H1 (cell line): ENCODE results near the gene FMO3. TPM values are rescaled to one million over a fixed set of nuclear protein-coding genes. Genes with fewer than 3 reads are reported as not detected.

ENCODE experiments used
- KDM1A ChIP-seq: fragments of 200-600, 300-600 bp; sonication (generic); IDR thresholded peaks from 2 replicates; pipeline ENCODE4 v1.7.1; 2016; ENCODE audit warnings: mild to moderate bottlenecking, low read length, borderline replicate concordance
- SIN3A ChIP-seq, 2 experiments: IDR thresholded peaks in 1 of 2; conservative IDR thresholded peaks in 1 of 2; 2 replicates each; pipeline ENCODE4 v1.6.1; 2011 to 2012; ENCODE audit warnings: low read length in 2 of 2, improper control_type of control experiment in 1 of 2, low read depth in 1 of 2, mild to moderate bottlenecking in 1 of 2
- SUZ12 ChIP-seq: fragments of 200-600 bp; sonication (generic); IDR thresholded peaks from 2 replicates; pipeline ENCODE4 v1.6.1; 2012; ENCODE audit warnings: mild to moderate bottlenecking, inconsistent platforms, low read length, moderate library complexity, mixed read lengths
- polyA plus RNA-seq, 7 experiments: library from polyadenylated mRNA; depleted of rRNA in 3 of 7; stranded (reverse) in 5 of 7; unstranded in 2 of 7; fragments of >200 nt in 5 of 7; fragments of 200-250 nt in 2 of 7; gene quantifications; 1 replicate in 5 of 7; 2 replicates in 1 of 7; 4 replicates in 1 of 7; pipeline versions ENCODE4 v1.2.1 to v1.2.3, GENCODE V29; 2011 to 2013; ENCODE audit warnings: missing spikeins in 2 of 7, mixed read lengths in 2 of 7
- total RNA-seq: library from RNA; stranded (reverse); fragmentation: NEBNext Ultra II Directional; extraction: Animal tissue kit (Norgen Biotek cat#: 25700); gene quantifications from 2 replicates; pipeline ENCODE4 v1.2.1, GENCODE V29; 2021

The FMO3 gene
- total and polyA plus RNA-seq, 2 of the 8 experiments (the other 6 are each of a cell fraction or from before 2014, with no cell fraction given), result not detected

DNA sequence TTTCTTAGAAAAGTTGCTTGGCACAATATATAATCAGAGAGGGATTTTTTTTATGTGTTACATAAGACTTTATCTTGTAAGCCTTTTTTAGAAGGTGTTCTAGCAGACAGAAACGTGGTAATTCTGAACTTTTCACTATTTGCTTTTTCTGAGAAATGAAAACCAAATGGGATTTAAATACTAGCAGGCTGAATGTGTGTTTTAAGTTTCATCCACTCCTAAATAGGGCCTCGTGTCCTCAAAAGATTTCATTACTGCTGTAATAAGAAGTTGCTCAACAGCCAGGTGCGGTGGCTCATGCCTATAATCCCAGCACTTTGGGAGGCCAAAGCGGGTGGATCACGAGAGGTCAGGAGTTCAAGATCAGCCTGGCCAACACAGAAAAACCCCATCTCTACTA is 49.7 kb downstream of the FMO3 start (continued):
- TF ChIP-seq SIN3A (conservative IDR thresholded peaks at IDR 0.05 in 1 of 2, IDR thresholded peaks at IDR 0.05 in 1 of 2; ENCODE audit: low read depth in 1 of 2, low read length in 2 of 2) (no peak), KDM1A (no peak), SUZ12 (no peak)
